Stimulated activated memory B cell treated with anti-CD40 and anti-IgM and Interleukin-4, amounts not matched to agents 10 μg/mL and 1 μg/mL and 100 μg/mL, for 72 hours (primary cell): ENCODE results near the gene FOXL2.

Experiments used
- ATAC-seq: fragments of 150-1000 bp; cut with Tn5 transposase; 2 replicates; pipeline ENCODE4 v1.10.0; 2021
- H3K27ac Mint-ChIP-seq: one replicate; pipeline ENCODE4 v1.8.0; 2022; ENCODE audit warnings: mild to moderate bottlenecking, mixed read lengths
- H3K27me3 Mint-ChIP-seq: one replicate; pipeline ENCODE4 v1.8.0; 2022; ENCODE audit warnings: mixed read lengths
- H3K36me3 Mint-ChIP-seq: one replicate; pipeline ENCODE4 v1.8.0; 2022; ENCODE audit warnings: mixed read lengths
- H3K4me1 Mint-ChIP-seq: one replicate; pipeline ENCODE4 v1.8.0; 2022; ENCODE audit warnings: mixed read lengths
- H3K4me3 Mint-ChIP-seq: one replicate; pipeline ENCODE4 v1.8.0; 2022; ENCODE audit warnings: mild to moderate bottlenecking, moderate library complexity, mixed read lengths
- H3K9me3 Mint-ChIP-seq: one replicate; pipeline ENCODE4 v1.8.0; 2022; ENCODE audit warnings: mixed read lengths

FOXL2 gene

GRCh38 chr3:138921316-138922292 lies 25.3 kb downstream of the FOXL2 start:
- no peak overlapping the region for H3K4me3 Mint-ChIP-seq
- no peaks in the 10 kb centered on the region for H3K9me3 Mint-ChIP-seq
- peaks cover 28% of the 10 kb centered on the region for H3K27me3 Mint-ChIP-seq
- no peak overlapping the region for H3K27ac Mint-ChIP-seq
- H3K4me1 Mint-ChIP-seq, result peaks cover 7% of the 10 kb centered on the region
- ATAC-seq, result no peak
- H3K36me3 Mint-ChIP-seq, result no peaks in the 10 kb centered on the region

- Mint-ChIP-seq H3K27me3 (peaks cover 21% of the 10 kb centered on the region), H3K4me1 (peaks cover 20% of the 10 kb centered on the region), H3K9me3 (no peaks in the 10 kb centered on the region), H3K36me3 (no peaks in the 10 kb centered on the region), H3K4me3 (no peak overlapping the region), H3K27ac (no peak overlapping the region)
- ATAC-seq, result no peak
Observed at GRCh38 chr3:138919325-138919724, 27.6 kb downstream of the FOXL2 start.

- Mint-ChIP-seq H3K27ac (no peak overlapping the region), H3K4me1 (peaks cover 13% of the 10 kb centered on the region)
- ATAC-seq, result no peak
Observed at GRCh38 chr3:138916824-138917223, 30.1 kb downstream of the FOXL2 start.

GRCh38 chr3:138915503-138916498 lies 31.1 kb downstream of the FOXL2 start:
- H3K27ac Mint-ChIP-seq, result peak overlapping the region; percentile 83
- no peaks in the 10 kb centered on the region for H3K36me3 Mint-ChIP-seq
- H3K27me3 Mint-ChIP-seq, result no peaks in the 10 kb centered on the region
- peaks cover 13% of the 10 kb centered on the region for H3K4me1 Mint-ChIP-seq
- H3K4me3 Mint-ChIP-seq, result peak overlapping the region; percentile 91
- peak; percentile 93 for ATAC-seq
- no peaks in the 10 kb centered on the region for H3K9me3 Mint-ChIP-seq

More at GRCh38 chr3:138916824-138917223, 30.1 kb downstream of the FOXL2 start:
- H3K4me3 Mint-ChIP-seq, result no peak overlapping the region
- H3K9me3 Mint-ChIP-seq, result no peaks in the 10 kb centered on the region
- H3K27me3 Mint-ChIP-seq, result peaks cover 3% of the 10 kb centered on the region
- H3K36me3 Mint-ChIP-seq, result no peaks in the 10 kb centered on the region

- Mint-ChIP-seq H3K27me3 (no peaks in the 10 kb centered on the region), H3K27ac (peak overlapping the region; percentile 83), H3K9me3 (no peaks in the 10 kb centered on the region), H3K4me3 (peak overlapping the region; percentile 91), H3K4me1 (peaks cover 13% of the 10 kb centered on the region), H3K36me3 (no peaks in the 10 kb centered on the region)
- peak; percentile 10 for ATAC-seq
Observed at GRCh38 chr3:138914870-138915502, 32.0 kb downstream of the FOXL2 start.

- H3K36me3 Mint-ChIP-seq, result no peaks in the 10 kb centered on the region
- H3K9me3 Mint-ChIP-seq, result no peaks in the 10 kb centered on the region
- no peak overlapping the region for H3K4me3 Mint-ChIP-seq
- no peaks in the 10 kb centered on the region for H3K27me3 Mint-ChIP-seq
- H3K4me1 Mint-ChIP-seq, result peaks cover 13% of the 10 kb centered on the region
- no peak overlapping the region for H3K27ac Mint-ChIP-seq
- no peak for ATAC-seq
Observed at GRCh38 chr3:138913766-138914165, 33.2 kb downstream of the FOXL2 start.

- ATAC-seq, result no peak
Observed at GRCh38 chr3:138912237-138912636, 34.7 kb downstream of the FOXL2 start.

GRCh38 chr3:138911621-138912020 lies 35.3 kb downstream of the FOXL2 start:
- no peak overlapping the region for H3K4me3 Mint-ChIP-seq
- no peaks in the 10 kb centered on the region for H3K36me3 Mint-ChIP-seq
- H3K9me3 Mint-ChIP-seq, result no peaks in the 10 kb centered on the region
- no peaks in the 10 kb centered on the region for H3K27me3 Mint-ChIP-seq
- no peak overlapping the region for H3K27ac Mint-ChIP-seq
- peaks cover 13% of the 10 kb centered on the region for H3K4me1 Mint-ChIP-seq
- no peak for ATAC-seq

More at GRCh38 chr3:138912237-138912636, 34.7 kb downstream of the FOXL2 start:
- Mint-ChIP-seq H3K9me3 (no peaks in the 10 kb centered on the region), H3K4me1 (peaks cover 13% of the 10 kb centered on the region), H3K4me3 (no peak overlapping the region), H3K27ac (no peak overlapping the region), H3K27me3 (no peaks in the 10 kb centered on the region), H3K36me3 (no peaks in the 10 kb centered on the region)

- no peaks in the 10 kb centered on the region for H3K9me3 Mint-ChIP-seq
- H3K27me3 Mint-ChIP-seq, result no peaks in the 10 kb centered on the region
- H3K4me3 Mint-ChIP-seq, result no peak overlapping the region
- ATAC-seq, result no peak
- no peak overlapping the region for H3K27ac Mint-ChIP-seq
- H3K36me3 Mint-ChIP-seq, result no peaks in the 10 kb centered on the region
- H3K4me1 Mint-ChIP-seq, result peaks cover 2% of the 10 kb centered on the region
Observed at GRCh38 chr3:138909904-138910303, 37.0 kb downstream of the FOXL2 start.

GRCh38 chr3:138908846-138909245 lies 38.1 kb downstream of the FOXL2 start:
- no peak overlapping the region for H3K27ac Mint-ChIP-seq
- no peak for ATAC-seq
- H3K4me1 Mint-ChIP-seq, result no peaks in the 10 kb centered on the region
- no peaks in the 10 kb centered on the region for H3K36me3 Mint-ChIP-seq
- no peaks in the 10 kb centered on the region for H3K9me3 Mint-ChIP-seq
- H3K27me3 Mint-ChIP-seq, result no peaks in the 10 kb centered on the region
- H3K4me3 Mint-ChIP-seq, result no peak overlapping the region

- Mint-ChIP-seq H3K27me3 (no peaks in the 10 kb centered on the region), H3K4me1 (no peaks in the 10 kb centered on the region), H3K36me3 (no peaks in the 10 kb centered on the region), H3K4me3 (no peak overlapping the region), H3K9me3 (no peaks in the 10 kb centered on the region), H3K27ac (no peak overlapping the region)
- no peak for ATAC-seq
Observed at GRCh38 chr3:138907539-138907938, 39.4 kb downstream of the FOXL2 start.

GRCh38 chr3:138902171-138902570 lies 44.8 kb downstream of the FOXL2 start:
- Mint-ChIP-seq H3K27ac (no peak overlapping the region), H3K9me3 (no peaks in the 10 kb centered on the region), H3K4me1 (no peaks in the 10 kb centered on the region), H3K36me3 (no peaks in the 10 kb centered on the region), H3K4me3 (no peak overlapping the region), H3K27me3 (peaks cover 9% of the 10 kb centered on the region)
- no peak for ATAC-seq

GRCh38 chr3:138901567-138901966 lies 45.4 kb downstream of the FOXL2 start:
- no peak overlapping the region for H3K4me3 Mint-ChIP-seq
- H3K36me3 Mint-ChIP-seq, result no peaks in the 10 kb centered on the region
- H3K27ac Mint-ChIP-seq, result no peak overlapping the region
- no peak for ATAC-seq
- no peaks in the 10 kb centered on the region for H3K9me3 Mint-ChIP-seq
- H3K4me1 Mint-ChIP-seq, result no peaks in the 10 kb centered on the region
- peaks cover 9% of the 10 kb centered on the region for H3K27me3 Mint-ChIP-seq

GRCh38 chr3:138899351-138899991 lies 47.5 kb downstream of the FOXL2 start:
- ATAC-seq, result no peak
- no peak overlapping the region for H3K4me3 Mint-ChIP-seq
- H3K27ac Mint-ChIP-seq, result no peak overlapping the region
- H3K4me1 Mint-ChIP-seq, result no peaks in the 10 kb centered on the region
- H3K27me3 Mint-ChIP-seq, result peaks cover 9% of the 10 kb centered on the region
- H3K36me3 Mint-ChIP-seq, result no peaks in the 10 kb centered on the region
- H3K9me3 Mint-ChIP-seq, result no peaks in the 10 kb centered on the region
